HCT116 (cell line): ENCODE data around the gene PDCL3. TPM values are rescaled to one million over a fixed set of nuclear protein-coding genes. Genes with fewer than 3 reads are reported as not detected.

Experiments
- ATAC-seq: fragments of 200-7000 bp; cut with Tn5 transposase; 2 replicates; pipeline ENCODE4 v1.9.1; 2020; ENCODE audit warnings: mild to moderate bottlenecking, moderate library complexity
- BruUV-seq: library from RNA; stranded (reverse); fragments of 400-500 nt; replicated peaks from 2 replicates; lab custom pipeline; 2021; lab: Mats Ljungman, UMichigan
- CTCF ChIA-PET: fragments of 300-600 bp; sonication (Branson Sonifier 250); formaldehyde crosslinking; loops from one replicate; lab custom pipeline; 2021; ENCODE audit warnings: antibody characterized with exemption; lab: Charles Lee
- POLR2A ChIA-PET: fragments of 300-600, 350-600 bp; sonication (Branson Sonifier 250); formaldehyde crosslinking; loops from one replicate; lab custom pipeline; 2021; ENCODE audit warnings: antibody characterized with exemption; lab: Charles Lee
- RAD21 ChIA-PET, 2 experiments: fragments of 300-600 bp; sonication (Branson Sonifier 250); formaldehyde crosslinking; loops; one replicate each; lab custom pipeline; 2023; ENCODE audit warnings: low total read pairs in 2 of 2; ENCODE audit not compliant: uncharacterized antibody in 2 of 2, unreplicated experiment in 2 of 2, low non-redundant PET in 1 of 2; lab: Charles Lee
- DNase-seq: peaks from one replicate; pipeline ENCODE4 v3.0.0-alpha.2; 2010; ENCODE audit warnings: low read depth, low spot score
- H2AFZ ChIP-seq: fragments of 200-600 bp; shearing (Covaris generic), sonication (generic); 2 replicates; pipeline ENCODE4 v1.6.1; 2017; ENCODE audit warnings: low read depth, mixed run types, mixed read lengths, antibody characterized with exemption, low read length; ENCODE audit not compliant: poor library complexity, severe bottlenecking
- H3K27ac ChIP-seq: 2 replicates; pipeline ENCODE4 v1.5.1; 2012; ENCODE audit warnings: low read depth, low read length
- H3K27me3 ChIP-seq: fragments of 200-600 bp; sonication (generic); 2 replicates; pipeline ENCODE4 v1.6.1; 2016; ENCODE audit warnings: mixed run types, low read length, mixed read lengths; ENCODE audit not compliant: insufficient read depth
- H3K36me3 ChIP-seq, 2 experiments: fragments of 200-500 bp in 1 of 2; fragments of 200-600 bp in 1 of 2; sonication (Bioruptor generic) in 1 of 2; sonication (generic) in 1 of 2; 2 replicates each; pipeline versions ENCODE4 v1.5.1 to v1.6.1; 2014 to 2016; ENCODE audit warnings: low read length in 2 of 2, inconsistent platforms in 1 of 2, mixed read lengths in 1 of 2, mixed run types in 1 of 2; ENCODE audit not compliant: insufficient read depth in 2 of 2, control insufficient read depth in 1 of 2
- H3K4me1 ChIP-seq, 2 experiments: fragments of 200-600 bp in 1 of 2; sonication (generic) in 1 of 2; 2 replicates each; pipeline versions ENCODE4 v1.5.1 to v1.6.1; 2012 to 2017; ENCODE audit warnings: low read length in 2 of 2, inconsistent platforms in 1 of 2, mild to moderate bottlenecking in 1 of 2, mixed read lengths in 1 of 2, mixed run types in 1 of 2, moderate library complexity in 1 of 2; ENCODE audit not compliant: insufficient read depth in 2 of 2, control insufficient read depth in 1 of 2
- H3K4me2 ChIP-seq: fragments of 200-600 bp; sonication (generic); 2 replicates; pipeline ENCODE4 v1.6.1; 2017; ENCODE audit warnings: mixed run types, low read length, mixed read lengths
- H3K4me3 ChIP-seq, 2 experiments: fragments of 200-600 bp in 1 of 2; sonication (generic) in 1 of 2; replicated peaks in 1 of 2; 2 replicates each; pipeline ENCODE4 v1.5.1; 2011 to 2016; ENCODE audit warnings: low read length in 2 of 2, control low read depth in 1 of 2, low read depth in 1 of 2, mild to moderate bottlenecking in 1 of 2, mixed read lengths in 1 of 2, mixed run types in 1 of 2
- H3K79me2 ChIP-seq: fragments of 200-600 bp; sonication (generic); 2 replicates; pipeline ENCODE4 v1.6.1; 2017; ENCODE audit warnings: mild to moderate bottlenecking, mixed run types, low read length, moderate library complexity, mixed read lengths; ENCODE audit not compliant: insufficient read depth
- H3K9ac ChIP-seq: fragments of 200-600 bp; sonication (generic); 2 replicates; pipeline ENCODE4 v1.6.1; 2016; ENCODE audit warnings: low read length, mixed read lengths
- H3K9me2 ChIP-seq: fragments of 200-600 bp; sonication (generic), shearing (Covaris generic); 2 replicates; pipeline ENCODE4 v1.6.1; 2017; ENCODE audit warnings: mixed run types, mild to moderate bottlenecking, moderate library complexity; ENCODE audit not compliant: insufficient read depth
- H3K9me3 ChIP-seq, 2 experiments: fragments of 200-500 bp in 1 of 2; fragments of 200-600 bp in 1 of 2; sonication (Bioruptor generic) in 1 of 2; sonication (generic) in 1 of 2; 2 replicates each; pipeline ENCODE4 v1.6.1; 2014 to 2017; ENCODE audit warnings: low read length in 2 of 2, mixed read lengths in 2 of 2, inconsistent platforms in 1 of 2, low read depth in 1 of 2, mild to moderate bottlenecking in 1 of 2, mixed run types in 1 of 2, moderate library complexity in 1 of 2; ENCODE audit not compliant: control insufficient read depth in 1 of 2, insufficient read depth in 1 of 2
- H4K20me1 ChIP-seq: fragments of 200-600 bp; sonication (generic), shearing (Covaris generic); 2 replicates; pipeline ENCODE4 v1.6.1; 2017; ENCODE audit warnings: mixed run types, mild to moderate bottlenecking, moderate library complexity; ENCODE audit not compliant: insufficient read depth
- CBX3 ChIP-seq: IDR thresholded peaks from 2 replicates; pipeline ENCODE4 v1.6.1; 2012; ENCODE audit warnings: low read depth
- EGR1 ChIP-seq: IDR thresholded peaks from 2 replicates; pipeline ENCODE4 v1.6.1; 2012; ENCODE audit warnings: low read depth
- ELF1 ChIP-seq: IDR thresholded peaks from 2 replicates; pipeline ENCODE4 v1.6.1; 2012; ENCODE audit warnings: low read depth, borderline replicate concordance
- EZH2phosphoT487 ChIP-seq: fragments of 200-600 bp; IDR thresholded peaks from 2 replicates; pipeline ENCODE4 v1.6.1; 2018; ENCODE audit warnings: antibody characterized with exemption, borderline replicate concordance
- FOSL1 ChIP-seq: IDR thresholded peaks from 2 replicates; pipeline ENCODE4 v1.6.1; 2012; ENCODE audit warnings: low read depth
- JUND ChIP-seq: IDR thresholded peaks from 2 replicates; pipeline ENCODE4 v1.6.1; 2012
- POLR2A ChIP-seq: IDR thresholded peaks from 2 replicates; pipeline ENCODE4 v1.7.0; 2011; ENCODE audit warnings: borderline replicate concordance; ENCODE audit not compliant: insufficient read depth, insufficient read length; ENCODE audit errors: extremely low read depth
- POLR2AphosphoS5 ChIP-seq: IDR thresholded peaks from 2 replicates; pipeline ENCODE4 v1.6.1; 2011; ENCODE audit warnings: mild to moderate bottlenecking, low read depth, low read length, moderate library complexity
- RAD21 ChIP-seq: IDR thresholded peaks from 2 replicates; pipeline ENCODE4 v1.6.1; 2012; ENCODE audit warnings: low read depth, mild to moderate bottlenecking
- SIN3A ChIP-seq: IDR thresholded peaks from 2 replicates; pipeline ENCODE4 v1.6.1; 2012; ENCODE audit warnings: low read depth
- SP1 ChIP-seq: IDR thresholded peaks from 2 replicates; pipeline ENCODE4 v1.6.1; 2012; ENCODE audit warnings: low read depth
- SRF ChIP-seq: IDR thresholded peaks from 2 replicates; pipeline ENCODE4 v1.6.1; 2012; ENCODE audit warnings: low read depth
- TCF7L2 ChIP-seq: IDR thresholded peaks from 2 replicates; pipeline ENCODE4 v1.7.0; 2011; ENCODE audit warnings: borderline replicate concordance, inconsistent platforms; ENCODE audit not compliant: insufficient read depth, insufficient read length; ENCODE audit errors: extremely low read depth
- YY1 ChIP-seq: IDR thresholded peaks from 2 replicates; pipeline ENCODE4 v1.6.1; 2011; ENCODE audit warnings: low read length, low read depth, moderate library complexity, mild to moderate bottlenecking; ENCODE audit not compliant: insufficient replicate concordance; ENCODE audit errors: extremely low read depth
- intact Hi-C: fragments of 100-400 bp; cut with micrococcal nuclease; formaldehyde crosslinking; loops from 2 replicates; pipeline ENCODE4 v1.10.0; 2022
- total RNA-seq: library from RNA; stranded (reverse); gene quantifications from one replicate; pipeline ENCODE4 v1.2.1, GENCODE V29; 2021; ENCODE audit not compliant: unreplicated experiment
- TF ChIP-seq, protein P1 (sequence below): IDR thresholded peaks from 2 replicates; pipeline ENCODE4 v1.6.1; 2012
- TF ChIP-seq, protein P2 (sequence below), 3 experiments: fragments of 200-600 bp in 1 of 3; sonication (generic) in 1 of 3; IDR thresholded peaks in 2 of 3; conservative IDR thresholded peaks in 1 of 3; 2 replicates each; pipeline ENCODE4 v1.5.1; 2012 to 2017; ENCODE audit warnings: low read depth in 2 of 3, low read length in 2 of 3, antibody characterized with exemption in 1 of 3, borderline replicate concordance in 1 of 3, control low read depth in 1 of 3, mild to moderate bottlenecking in 1 of 3, mixed read lengths in 1 of 3, mixed run types in 1 of 3, moderate library complexity in 1 of 3; ENCODE audit not compliant: insufficient read depth in 1 of 3
- TF ChIP-seq, protein P3 (sequence below): IDR thresholded peaks from 2 replicates; pipeline ENCODE4 v1.6.1; 2012; ENCODE audit warnings: low read depth

Gene PDCL3
- total RNA-seq, 1 experiment from 2014 or later: 26.3 TPM

DNA sequence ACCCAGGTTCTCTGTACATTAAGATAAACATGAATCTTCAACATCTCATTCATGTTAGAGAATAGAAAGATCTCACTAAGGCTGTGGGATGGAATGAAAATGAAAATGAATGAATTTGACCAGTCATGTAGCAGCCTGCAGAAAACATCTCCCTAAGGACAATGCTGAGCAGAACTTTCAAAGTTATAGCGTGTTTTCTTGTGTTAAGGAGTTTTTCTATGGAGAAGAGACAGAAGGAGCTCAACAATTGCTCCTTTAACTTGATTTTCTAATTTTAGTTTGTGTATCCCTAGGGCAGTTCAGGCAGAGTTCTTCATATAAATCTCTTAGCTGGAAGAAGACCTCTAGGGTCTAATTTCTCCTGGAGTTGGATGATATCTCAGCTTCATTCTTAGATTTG, 45.2 kb upstream of the PDCL3 start:
- Histone ChIP-seq H3K9me2 (no peaks in the 10 kb centered on the region), H3K9me3 (no peaks in the 10 kb centered on the region), H3K79me2 (no peaks in the 10 kb centered on the region), H4K20me1 (no peaks in the 10 kb centered on the region), H2AFZ (no peak overlapping the region), H3K4me3 (no peak overlapping the region), H3K27me3 (no peaks in the 10 kb centered on the region), H3K27ac (no peak overlapping the region), H3K4me2 (no peak overlapping the region), H3K36me3 (no peaks in the 10 kb centered on the region), H3K4me1 (peaks cover 0 to 2% of the 10 kb centered on the region in 2 experiments; a peak in 1 of 4 replicates), H3K9ac (no peak overlapping the region)
- RAD21 ChIA-PET: no interaction called here
- intact Hi-C loops: no loop called here
- TF ChIP-seq ELF1 (no peak), SIN3A (no peak), YY1 (no peak), SRF (no peak), POLR2A (no peak), SP1 (no peak), JUND (no peak), EGR1 (no peak), FOSL1 (no peak)
- no TSS peak for BruUV-seq
- DNase-seq: no peak
- CTCF ChIA-PET: no interaction called here
- no peak for ATAC-seq
- POLR2A ChIA-PET: no interaction called here

- ChIA-PET CTCF (no interaction called here), RAD21 (no interaction called here), POLR2A (no interaction called here)
- Histone ChIP-seq H3K9ac (no peak overlapping the region), H3K9me2 (no peaks in the 10 kb centered on the region), H3K4me1 (peaks cover 0 to 2% of the 10 kb centered on the region in 2 experiments; a peak in 1 of 4 replicates), H3K27me3 (no peaks in the 10 kb centered on the region), H3K36me3 (no peaks in the 10 kb centered on the region), H2AFZ (no peak overlapping the region), H3K4me2 (no peak overlapping the region), H3K4me3 (no peak overlapping the region), H3K79me2 (no peaks in the 10 kb centered on the region), H3K9me3 (no peaks in the 10 kb centered on the region), H4K20me1 (no peaks in the 10 kb centered on the region), H3K27ac (no peak overlapping the region)
- ATAC-seq (no peak), DNase-seq (no peak)
- no TSS peak for BruUV-seq
- intact Hi-C loops: no loop called here
- TF ChIP-seq CBX3 (no peak), SP1 (no peak), TCF7L2 (no peak), SIN3A (no peak), EGR1 (no peak), SRF (no peak), RAD21 (no peak), EZH2phosphoT487 (no peak), POLR2AphosphoS5 (no peak), FOSL1 (no peak)
- TF ChIP-seq, protein P1, sequence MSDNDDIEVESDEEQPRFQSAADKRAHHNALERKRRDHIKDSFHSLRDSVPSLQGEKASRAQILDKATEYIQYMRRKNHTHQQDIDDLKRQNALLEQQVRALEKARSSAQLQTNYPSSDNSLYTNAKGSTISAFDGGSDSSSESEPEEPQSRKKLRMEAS: no peak
- TF ChIP-seq, protein P2, sequence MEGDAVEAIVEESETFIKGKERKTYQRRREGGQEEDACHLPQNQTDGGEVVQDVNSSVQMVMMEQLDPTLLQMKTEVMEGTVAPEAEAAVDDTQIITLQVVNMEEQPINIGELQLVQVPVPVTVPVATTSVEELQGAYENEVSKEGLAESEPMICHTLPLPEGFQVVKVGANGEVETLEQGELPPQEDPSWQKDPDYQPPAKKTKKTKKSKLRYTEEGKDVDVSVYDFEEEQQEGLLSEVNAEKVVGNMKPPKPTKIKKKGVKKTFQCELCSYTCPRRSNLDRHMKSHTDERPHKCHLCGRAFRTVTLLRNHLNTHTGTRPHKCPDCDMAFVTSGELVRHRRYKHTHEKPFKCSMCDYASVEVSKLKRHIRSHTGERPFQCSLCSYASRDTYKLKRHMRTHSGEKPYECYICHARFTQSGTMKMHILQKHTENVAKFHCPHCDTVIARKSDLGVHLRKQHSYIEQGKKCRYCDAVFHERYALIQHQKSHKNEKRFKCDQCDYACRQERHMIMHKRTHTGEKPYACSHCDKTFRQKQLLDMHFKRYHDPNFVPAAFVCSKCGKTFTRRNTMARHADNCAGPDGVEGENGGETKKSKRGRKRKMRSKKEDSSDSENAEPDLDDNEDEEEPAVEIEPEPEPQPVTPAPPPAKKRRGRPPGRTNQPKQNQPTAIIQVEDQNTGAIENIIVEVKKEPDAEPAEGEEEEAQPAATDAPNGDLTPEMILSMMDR (IDR thresholded peaks at IDR 0.05 in 2 of 3, conservative IDR thresholded peaks at IDR 0.05 in 1 of 3; ENCODE audit: borderline replicate concordance in 1 of 3, insufficient read depth in 1 of 3, low read depth in 2 of 3, low read length in 2 of 3): no peak
- TF ChIP-seq, protein P3, sequence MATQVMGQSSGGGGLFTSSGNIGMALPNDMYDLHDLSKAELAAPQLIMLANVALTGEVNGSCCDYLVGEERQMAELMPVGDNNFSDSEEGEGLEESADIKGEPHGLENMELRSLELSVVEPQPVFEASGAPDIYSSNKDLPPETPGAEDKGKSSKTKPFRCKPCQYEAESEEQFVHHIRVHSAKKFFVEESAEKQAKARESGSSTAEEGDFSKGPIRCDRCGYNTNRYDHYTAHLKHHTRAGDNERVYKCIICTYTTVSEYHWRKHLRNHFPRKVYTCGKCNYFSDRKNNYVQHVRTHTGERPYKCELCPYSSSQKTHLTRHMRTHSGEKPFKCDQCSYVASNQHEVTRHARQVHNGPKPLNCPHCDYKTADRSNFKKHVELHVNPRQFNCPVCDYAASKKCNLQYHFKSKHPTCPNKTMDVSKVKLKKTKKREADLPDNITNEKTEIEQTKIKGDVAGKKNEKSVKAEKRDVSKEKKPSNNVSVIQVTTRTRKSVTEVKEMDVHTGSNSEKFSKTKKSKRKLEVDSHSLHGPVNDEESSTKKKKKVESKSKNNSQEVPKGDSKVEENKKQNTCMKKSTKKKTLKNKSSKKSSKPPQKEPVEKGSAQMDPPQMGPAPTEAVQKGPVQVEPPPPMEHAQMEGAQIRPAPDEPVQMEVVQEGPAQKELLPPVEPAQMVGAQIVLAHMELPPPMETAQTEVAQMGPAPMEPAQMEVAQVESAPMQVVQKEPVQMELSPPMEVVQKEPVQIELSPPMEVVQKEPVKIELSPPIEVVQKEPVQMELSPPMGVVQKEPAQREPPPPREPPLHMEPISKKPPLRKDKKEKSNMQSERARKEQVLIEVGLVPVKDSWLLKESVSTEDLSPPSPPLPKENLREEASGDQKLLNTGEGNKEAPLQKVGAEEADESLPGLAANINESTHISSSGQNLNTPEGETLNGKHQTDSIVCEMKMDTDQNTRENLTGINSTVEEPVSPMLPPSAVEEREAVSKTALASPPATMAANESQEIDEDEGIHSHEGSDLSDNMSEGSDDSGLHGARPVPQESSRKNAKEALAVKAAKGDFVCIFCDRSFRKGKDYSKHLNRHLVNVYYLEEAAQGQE: no peak
Observed at GRCh38 chr2:100518801-100519200, 44.0 kb upstream of the PDCL3 start.
